HEK293 (cell line): ENCODE results near the gene PPP1R36.

Experiments
- CTCF ChIA-PET: fragments of 350-600 bp; formaldehyde crosslinking; extraction: SDS; loops from one replicate; lab custom pipeline; 2021; ENCODE audit warnings: antibody characterized with exemption; lab: Yijun Ruan, JAX
- POLR2A ChIA-PET: fragments of 300-600 bp; formaldehyde crosslinking; extraction: SDS; loops from one replicate; lab custom pipeline; 2020; ENCODE audit warnings: antibody characterized with exemption, inconsistent platforms; lab: Yijun Ruan, JAX
- H3K27ac ChIP-seq: fragments of 200-500 bp; sonication (Bioruptor generic); 2 replicates; pipeline ENCODE4 v1.5.1; 2014; ENCODE audit warnings: low read depth, low read length, control low read depth, inconsistent platforms; ENCODE audit errors: extremely low read depth
- H3K36me3 ChIP-seq, 2 experiments: fragments of 200-500 bp in 1 of 2; sonication (Bioruptor generic) in 1 of 2; 1 replicate in 1 of 2; 2 replicates in 1 of 2; pipeline ENCODE4 v1.5.1; 2014 to 2017; ENCODE audit warnings: inconsistent platforms in 2 of 2, low read length in 2 of 2; ENCODE audit not compliant: control insufficient read depth in 2 of 2, insufficient read depth in 1 of 2
- H3K4me1 ChIP-seq: fragments of 200-500 bp; sonication (Bioruptor generic); 2 replicates; pipeline ENCODE4 v1.5.1; 2014; ENCODE audit warnings: mild to moderate bottlenecking, low read length, inconsistent platforms; ENCODE audit not compliant: control insufficient read depth, insufficient read depth
- H3K4me3 ChIP-seq: 2 replicates; pipeline ENCODE4 v1.5.1; 2011; ENCODE audit warnings: low read depth, mild to moderate bottlenecking, control low read depth, low read length, moderate library complexity
- H3K9me3 ChIP-seq: fragments of 200-500 bp; sonication (Bioruptor generic); 2 replicates; pipeline ENCODE4 v1.5.1; 2014; ENCODE audit warnings: low read depth, low read length, inconsistent platforms; ENCODE audit not compliant: control insufficient read depth, insufficient read depth
- BCL11B ChIP-seq: fragments of 450-650 bp; formaldehyde crosslinking; IDR thresholded peaks from 2 replicates; pipeline ENCODE4 v1.5.1; 2016; ENCODE audit warnings: low read depth, missing biosample characterization, missing genetic modification characterization
- HOXD13 ChIP-seq: sonication (generic); formaldehyde crosslinking; IDR thresholded peaks from 2 replicates; pipeline ENCODE4 v1.8.0; 2022; ENCODE audit warnings: missing genetic modification reagents, borderline replicate concordance
- KLF16 ChIP-seq: fragments of 450-650 bp; formaldehyde crosslinking; IDR thresholded peaks from 2 replicates; pipeline ENCODE4 v1.5.1; 2017; ENCODE audit warnings: missing biosample characterization, missing genetic modification characterization
- REST ChIP-seq: fragments of 450-650 bp; formaldehyde crosslinking; IDR thresholded peaks from 2 replicates; pipeline ENCODE4 v1.5.1; 2016; ENCODE audit warnings: missing biosample characterization, missing genetic modification characterization
- YY1 ChIP-seq: fragments of 450-650 bp; formaldehyde crosslinking; IDR thresholded peaks from 2 replicates; pipeline ENCODE4 v1.5.1; 2018; ENCODE audit warnings: missing biosample characterization, missing genetic modification characterization
- ZNF112 ChIP-seq: fragments of 450-650 bp; formaldehyde crosslinking; IDR thresholded peaks from 2 replicates; pipeline ENCODE4 v1.5.0; 2017; ENCODE audit warnings: missing biosample characterization, missing genetic modification characterization
- ZNF140 ChIP-seq: fragments of 450-650 bp; formaldehyde crosslinking; IDR thresholded peaks from 2 replicates; pipeline ENCODE4 v1.5.1; 2016; ENCODE audit warnings: missing biosample characterization, missing genetic modification characterization
- ZNF335 ChIP-seq: fragments of 450-650 bp; formaldehyde crosslinking; conservative IDR thresholded peaks from 2 replicates; pipeline ENCODE4 v1.5.1; 2016; ENCODE audit warnings: missing biosample characterization, missing genetic modification characterization
- ZNF394 ChIP-seq: fragments of 450-650 bp; formaldehyde crosslinking; IDR thresholded peaks from 2 replicates; pipeline ENCODE4 v1.5.1; 2016; ENCODE audit warnings: missing biosample characterization, missing genetic modification characterization, mild to moderate bottlenecking, moderate library complexity, borderline replicate concordance
- ZNF510 ChIP-seq: fragments of 450-650 bp; formaldehyde crosslinking; IDR thresholded peaks from 2 replicates; pipeline ENCODE4 v1.5.1; 2018; ENCODE audit warnings: mild to moderate bottlenecking, missing genetic modification characterization, missing biosample characterization; ENCODE audit not compliant: insufficient replicate concordance
- ZNF660 ChIP-seq: fragments of 450-650 bp; IDR thresholded peaks from 2 replicates; pipeline ENCODE4 v1.5.1; 2018; ENCODE audit warnings: missing biosample characterization, mild to moderate bottlenecking, missing genetic modification characterization
- ZNF830 ChIP-seq: fragments of 450-650 bp; IDR thresholded peaks from 2 replicates; pipeline ENCODE4 v1.5.0; 2018; ENCODE audit warnings: missing biosample characterization, missing genetic modification characterization, low read depth, mild to moderate bottlenecking, moderate library complexity
- TF ChIP-seq, protein P1 (sequence below): IDR thresholded peaks from 2 replicates; pipeline ENCODE4 v1.6.1; 2011; ENCODE audit warnings: mild to moderate bottlenecking, low read depth, low read length, borderline replicate concordance
- TF ChIP-seq, protein P2 (sequence below): fragments of 450-650 bp; formaldehyde crosslinking; conservative IDR thresholded peaks from 2 replicates; pipeline ENCODE4 v1.5.1; 2016; ENCODE audit warnings: low read depth, missing biosample characterization, missing genetic modification characterization

PPP1R36 gene

DNA sequence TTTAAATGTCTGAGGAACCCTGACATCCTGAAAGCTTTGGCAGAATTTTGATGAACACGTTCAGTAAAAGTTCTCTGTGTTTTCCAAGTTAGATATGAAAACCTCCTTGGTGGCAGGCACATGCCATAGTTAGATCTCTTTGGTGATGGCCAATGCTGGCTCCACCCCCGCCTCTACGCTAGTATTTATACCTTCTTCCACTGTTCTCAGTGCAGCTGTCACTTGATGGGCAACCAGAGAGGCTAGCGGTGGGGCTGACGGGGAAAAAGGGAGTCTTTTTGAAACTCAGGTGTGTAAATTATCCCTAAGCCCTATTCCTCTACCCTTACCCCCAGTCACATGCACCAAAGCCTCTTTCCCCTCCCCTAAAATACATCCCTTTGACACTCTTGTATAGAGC lies 32.1 kb downstream of the PPP1R36 start (continued):
- no peak for TF ChIP-seq REST
- TF ChIP-seq, all 188 proteins: peak for 0

- Histone ChIP-seq H3K27ac (no peak overlapping the region), H3K4me1 (no peaks in the 10 kb centered on the region), H3K9me3 (no peaks in the 10 kb centered on the region), H3K4me3 (no peak overlapping the region), H3K36me3 (no peaks in the 10 kb centered on the region)
- POLR2A ChIA-PET = interaction anchor here (0.5 to 1.0 kb wide), 2 partner anchors 8 to 44 kb away, joined by 3 read pairs; partner anchors contain the start of gene HSPA2
- TF ChIP-seq ZNF830 = no peak
- CTCF ChIA-PET = interaction anchor here (0.7 kb wide), 1 partner anchor 308 kb away, joined by 3 read pairs; no protein-coding TSS in a partner anchor
Measured at GRCh38 chr14:64584190-64584589, 34.4 kb downstream of the PPP1R36 start.

- CTCF ChIA-PET = no interaction called here
- H3K27ac ChIP-seq = no peak overlapping the region
- H3K4me1 ChIP-seq = no peaks in the 10 kb centered on the region
- H3K9me3 ChIP-seq = no peaks in the 10 kb centered on the region
- no peak overlapping the region for H3K4me3 ChIP-seq
- TF ChIP-seq ZNF510 (tag by site-specific recombination) (no peak), ZNF394 (tag by site-specific recombination) (no peak), BCL11B (tag by site-specific recombination) (no peak)
- no peaks in the 10 kb centered on the region for H3K36me3 ChIP-seq
- POLR2A ChIA-PET = no interaction called here
Measured at GRCh38 chr14:64591809-64592208, 42.0 kb downstream of the PPP1R36 start.

- Histone ChIP-seq H3K36me3 (no peaks in the 10 kb centered on the region), H3K9me3 (no peaks in the 10 kb centered on the region), H3K27ac (no peak overlapping the region), H3K4me3 (no peak overlapping the region), H3K4me1 (no peaks in the 10 kb centered on the region)
- TF ChIP-seq, protein P1, sequence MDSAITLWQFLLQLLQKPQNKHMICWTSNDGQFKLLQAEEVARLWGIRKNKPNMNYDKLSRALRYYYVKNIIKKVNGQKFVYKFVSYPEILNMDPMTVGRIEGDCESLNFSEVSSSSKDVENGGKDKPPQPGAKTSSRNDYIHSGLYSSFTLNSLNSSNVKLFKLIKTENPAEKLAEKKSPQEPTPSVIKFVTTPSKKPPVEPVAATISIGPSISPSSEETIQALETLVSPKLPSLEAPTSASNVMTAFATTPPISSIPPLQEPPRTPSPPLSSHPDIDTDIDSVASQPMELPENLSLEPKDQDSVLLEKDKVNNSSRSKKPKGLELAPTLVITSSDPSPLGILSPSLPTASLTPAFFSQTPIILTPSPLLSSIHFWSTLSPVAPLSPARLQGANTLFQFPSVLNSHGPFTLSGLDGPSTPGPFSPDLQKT = no peak
- TF ChIP-seq ZNF140 (no peak), ZNF660 (tag by site-specific recombination) (no peak), ZNF335 (tag by site-specific recombination) (no peak), YY1 (no peak), ZNF112 (tag by site-specific recombination) (no peak), KLF16 (no peak), HOXD13 (no peak)
- TF ChIP-seq, protein P2, sequence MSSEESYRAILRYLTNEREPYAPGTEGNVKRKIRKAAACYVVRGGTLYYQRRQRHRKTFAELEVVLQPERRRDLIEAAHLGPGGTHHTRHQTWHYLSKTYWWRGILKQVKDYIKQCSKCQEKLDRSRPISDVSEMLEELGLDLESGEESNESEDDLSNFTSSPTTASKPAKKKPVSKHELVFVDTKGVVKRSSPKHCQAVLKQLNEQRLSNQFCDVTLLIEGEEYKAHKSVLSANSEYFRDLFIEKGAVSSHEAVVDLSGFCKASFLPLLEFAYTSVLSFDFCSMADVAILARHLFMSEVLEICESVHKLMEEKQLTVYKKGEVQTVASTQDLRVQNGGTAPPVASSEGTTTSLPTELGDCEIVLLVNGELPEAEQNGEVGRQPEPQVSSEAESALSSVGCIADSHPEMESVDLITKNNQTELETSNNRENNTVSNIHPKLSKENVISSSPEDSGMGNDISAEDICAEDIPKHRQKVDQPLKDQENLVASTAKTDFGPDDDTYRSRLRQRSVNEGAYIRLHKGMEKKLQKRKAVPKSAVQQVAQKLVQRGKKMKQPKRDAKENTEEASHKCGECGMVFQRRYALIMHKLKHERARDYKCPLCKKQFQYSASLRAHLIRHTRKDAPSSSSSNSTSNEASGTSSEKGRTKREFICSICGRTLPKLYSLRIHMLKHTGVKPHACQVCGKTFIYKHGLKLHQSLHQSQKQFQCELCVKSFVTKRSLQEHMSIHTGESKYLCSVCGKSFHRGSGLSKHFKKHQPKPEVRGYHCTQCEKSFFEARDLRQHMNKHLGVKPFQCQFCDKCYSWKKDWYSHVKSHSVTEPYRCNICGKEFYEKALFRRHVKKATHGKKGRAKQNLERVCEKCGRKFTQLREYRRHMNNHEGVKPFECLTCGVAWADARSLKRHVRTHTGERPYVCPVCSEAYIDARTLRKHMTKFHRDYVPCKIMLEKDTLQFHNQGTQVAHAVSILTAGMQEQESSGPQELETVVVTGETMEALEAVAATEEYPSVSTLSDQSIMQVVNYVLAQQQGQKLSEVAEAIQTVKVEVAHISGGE (tag by site-specific recombination) = no peak
- POLR2A ChIA-PET = no interaction called here
- CTCF ChIA-PET = no interaction called here
Measured at GRCh38 chr14:64594438-64594837, 44.7 kb downstream of the PPP1R36 start.
